HCT116 (cell line): ENCODE measurements around the gene RANBP3L.

ENCODE experiments used
- CTCF ChIP-seq, 3 experiments: fragments of 200-600 bp in 1 of 3; sonication (generic) in 1 of 3; IDR thresholded peaks in 2 of 3; conservative IDR thresholded peaks in 1 of 3; 2 replicates each; pipeline ENCODE4 v1.5.1; 2012 to 2017; ENCODE audit warnings: low read depth in 2 of 3, low read length in 2 of 3, antibody characterized with exemption in 1 of 3, borderline replicate concordance in 1 of 3, control low read depth in 1 of 3, mild to moderate bottlenecking in 1 of 3, mixed read lengths in 1 of 3, mixed run types in 1 of 3, moderate library complexity in 1 of 3; ENCODE audit not compliant: insufficient read depth in 1 of 3
- EZH2 ChIP-seq: fragments of 200-600 bp; sonication (generic); IDR thresholded peaks from 2 replicates; pipeline ENCODE4 v1.6.1; 2017; ENCODE audit warnings: antibody characterized with exemption, mixed run types
- EZH2phosphoT487 ChIP-seq: fragments of 200-600 bp; IDR thresholded peaks from 2 replicates; pipeline ENCODE4 v1.6.1; 2018; ENCODE audit warnings: antibody characterized with exemption, borderline replicate concordance
- MAX ChIP-seq: IDR thresholded peaks from 2 replicates; pipeline ENCODE4 v1.6.1; 2012
- POLR2A ChIP-seq: IDR thresholded peaks from 2 replicates; pipeline ENCODE4 v1.7.0; 2011; ENCODE audit warnings: borderline replicate concordance; ENCODE audit not compliant: insufficient read depth, insufficient read length; ENCODE audit errors: extremely low read depth
- SP1 ChIP-seq: IDR thresholded peaks from 2 replicates; pipeline ENCODE4 v1.6.1; 2012; ENCODE audit warnings: low read depth
- SRF ChIP-seq: IDR thresholded peaks from 2 replicates; pipeline ENCODE4 v1.6.1; 2012; ENCODE audit warnings: low read depth
- YY1 ChIP-seq: IDR thresholded peaks from 2 replicates; pipeline ENCODE4 v1.6.1; 2011; ENCODE audit warnings: low read length, low read depth, moderate library complexity, mild to moderate bottlenecking; ENCODE audit not compliant: insufficient replicate concordance; ENCODE audit errors: extremely low read depth
- ZNF274 ChIP-seq: fragments of 200-500 bp; sonication (Bioruptor generic); IDR thresholded peaks from 2 replicates; pipeline ENCODE4 v1.6.1; 2014; ENCODE audit warnings: mild to moderate bottlenecking, low read depth, low read length, inconsistent platforms

- TF ChIP-seq POLR2A (no peak), EZH2phosphoT487 (no peak), SP1 (no peak), CTCF (IDR thresholded peaks at IDR 0.05 in 2 of 3, conservative IDR thresholded peaks at IDR 0.05 in 1 of 3; ENCODE audit: borderline replicate concordance in 1 of 3, insufficient read depth in 1 of 3, low read depth in 2 of 3, low read length in 2 of 3) (no peak), SRF (no peak), ZNF274 (no peak), YY1 (no peak), MAX (no peak), EZH2 (no peak)
Measured at GRCh38 chr5:36202521-36202961, 99.2 kb downstream of the RANBP3L start.
